22Rv1 (cell line): Measurements from ENCODE around the gene GEN1.

Source experiments
- CTCF ChIP-seq: fragments of 450-650 bp; IDR thresholded peaks from 2 replicates; pipeline ENCODE4 v1.5.1; 2017; ENCODE audit warnings: mild to moderate bottlenecking
- ZFX ChIP-seq: fragments of 450-650 bp; IDR thresholded peaks from 2 replicates; pipeline ENCODE4 v1.6.1; 2017; ENCODE audit warnings: antibody characterized with exemption, borderline replicate concordance

- no peak for TF ChIP-seq CTCF
- no peak for TF ChIP-seq ZFX
Measured at GRCh38 chr2:17792515-17792914, 38.6 kb downstream of the GEN1 start.
